Fibroblast of mammary gland (primary cell): Measurements from ENCODE around the gene VASN.

Experiments
- DNase-seq: peaks from one replicate; pipeline ENCODE4 v3.0.0-alpha.2; 2010; ENCODE audit warnings: low read depth
- H3K4me3 ChIP-seq: 2 replicates; pipeline ENCODE4 v1.5.1; 2011; ENCODE audit warnings: low read depth, mild to moderate bottlenecking, low read length, moderate library complexity; ENCODE audit not compliant: control insufficient read depth
- TF ChIP-seq, protein P1 (sequence below): conservative IDR thresholded peaks from 2 replicates; pipeline ENCODE4 v1.5.1; 2011; ENCODE audit warnings: low read depth, low read length, inconsistent platforms; ENCODE audit not compliant: control insufficient read depth, insufficient read depth

Gene VASN

DNA sequence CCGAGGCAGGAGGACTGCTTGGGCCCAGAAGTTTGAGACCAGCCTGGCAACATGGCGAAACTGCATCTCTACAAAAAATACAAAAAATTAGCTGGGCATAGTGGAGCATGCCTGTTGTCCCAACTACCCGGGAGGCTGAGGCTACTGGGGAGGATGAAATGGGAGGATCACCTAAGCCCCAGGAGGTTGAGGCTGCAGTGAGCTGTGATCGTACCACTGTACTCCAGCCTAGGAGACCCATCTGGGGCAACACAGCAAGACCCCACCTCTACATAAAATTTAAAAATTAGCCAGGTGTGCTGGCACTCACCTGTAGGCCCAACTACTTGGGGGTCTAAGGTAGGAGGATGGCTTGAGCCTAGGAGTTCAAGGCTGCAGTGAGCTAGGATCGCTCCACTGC is 22.3 kb upstream of the VASN start:
- DNase-seq = no peak
- TF ChIP-seq, protein P1, sequence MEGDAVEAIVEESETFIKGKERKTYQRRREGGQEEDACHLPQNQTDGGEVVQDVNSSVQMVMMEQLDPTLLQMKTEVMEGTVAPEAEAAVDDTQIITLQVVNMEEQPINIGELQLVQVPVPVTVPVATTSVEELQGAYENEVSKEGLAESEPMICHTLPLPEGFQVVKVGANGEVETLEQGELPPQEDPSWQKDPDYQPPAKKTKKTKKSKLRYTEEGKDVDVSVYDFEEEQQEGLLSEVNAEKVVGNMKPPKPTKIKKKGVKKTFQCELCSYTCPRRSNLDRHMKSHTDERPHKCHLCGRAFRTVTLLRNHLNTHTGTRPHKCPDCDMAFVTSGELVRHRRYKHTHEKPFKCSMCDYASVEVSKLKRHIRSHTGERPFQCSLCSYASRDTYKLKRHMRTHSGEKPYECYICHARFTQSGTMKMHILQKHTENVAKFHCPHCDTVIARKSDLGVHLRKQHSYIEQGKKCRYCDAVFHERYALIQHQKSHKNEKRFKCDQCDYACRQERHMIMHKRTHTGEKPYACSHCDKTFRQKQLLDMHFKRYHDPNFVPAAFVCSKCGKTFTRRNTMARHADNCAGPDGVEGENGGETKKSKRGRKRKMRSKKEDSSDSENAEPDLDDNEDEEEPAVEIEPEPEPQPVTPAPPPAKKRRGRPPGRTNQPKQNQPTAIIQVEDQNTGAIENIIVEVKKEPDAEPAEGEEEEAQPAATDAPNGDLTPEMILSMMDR = no peak
- H3K4me3 ChIP-seq = no peak overlapping the region

DNA sequence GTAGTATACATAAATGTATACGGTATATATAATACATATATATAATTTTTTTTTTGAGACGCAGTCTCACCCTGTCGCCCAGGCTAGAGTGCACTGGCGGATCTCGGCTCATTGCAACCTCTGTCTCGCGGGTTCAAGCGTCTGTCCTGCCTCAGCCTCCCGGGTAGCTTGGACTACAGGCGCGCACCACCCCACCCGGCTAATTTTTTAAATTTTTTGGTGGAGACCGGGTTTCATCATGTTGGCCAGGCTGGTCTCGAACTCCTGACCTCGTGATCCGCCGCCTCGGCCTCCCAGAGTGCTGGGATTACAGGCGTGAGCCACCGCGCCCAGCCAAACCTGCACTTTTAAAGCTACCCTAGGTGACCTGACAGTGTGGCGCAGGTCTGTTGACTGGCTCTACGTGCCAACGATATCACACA is 21.3 kb upstream of the VASN start:
- H3K4me3 ChIP-seq = peak overlapping the region; percentile 89
- no peak for DNase-seq
- TF ChIP-seq, protein P1 = no peak

DNA sequence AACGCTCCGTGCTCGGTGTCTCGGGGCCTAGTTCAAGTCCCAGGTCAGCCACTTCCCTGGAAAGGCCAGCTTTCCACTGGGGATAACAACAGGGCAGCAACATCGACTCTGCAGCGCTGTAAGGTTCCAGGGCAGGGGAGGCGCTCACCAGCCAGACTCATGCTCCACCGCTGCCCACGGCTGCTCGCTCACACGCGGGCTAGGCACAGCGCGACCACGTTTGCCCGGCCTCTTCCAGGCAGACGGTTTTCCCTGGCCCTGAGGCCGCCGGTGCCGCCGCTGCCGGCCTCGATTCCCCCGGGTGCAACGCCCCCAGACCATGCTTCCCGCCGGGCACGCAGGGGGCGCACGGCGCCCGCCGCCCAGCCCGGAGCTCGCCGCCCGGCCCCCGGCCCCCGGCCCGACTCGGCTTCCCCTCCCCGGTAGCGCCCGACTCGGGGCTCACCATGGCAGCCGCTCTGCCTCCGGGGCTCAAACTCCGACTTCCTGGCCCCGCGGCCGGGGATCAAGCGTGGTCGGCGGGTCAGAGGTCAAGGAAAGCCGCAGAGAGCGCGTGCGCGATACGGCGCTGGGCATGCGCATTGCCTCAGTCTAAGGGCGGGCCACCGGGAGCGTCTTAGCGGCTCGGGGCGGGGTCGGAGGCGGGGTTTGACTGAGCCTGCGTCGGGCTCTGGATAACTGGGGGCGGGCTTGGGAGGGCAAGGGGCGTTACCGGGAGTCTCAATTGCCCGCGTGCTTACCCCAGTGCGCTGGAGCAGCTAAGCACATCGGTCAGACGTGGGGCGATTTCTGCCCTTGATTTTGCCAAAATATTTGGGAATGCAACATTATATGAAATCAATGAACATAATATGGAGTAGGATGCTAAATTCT is 20.6 kb upstream of the VASN start, which contains the start of gene PAM16:
TSS of gene PAM16 (minus strand) at position 535 of the 873 bp plus-strand sequence. CDS start at position 448, 87 bp downstream.
- TF ChIP-seq, protein P1 = no peak
- DNase-seq = peak; percentile 93
- H3K4me3 ChIP-seq = peak within 1 kb of the TSS; percentile 89

DNA sequence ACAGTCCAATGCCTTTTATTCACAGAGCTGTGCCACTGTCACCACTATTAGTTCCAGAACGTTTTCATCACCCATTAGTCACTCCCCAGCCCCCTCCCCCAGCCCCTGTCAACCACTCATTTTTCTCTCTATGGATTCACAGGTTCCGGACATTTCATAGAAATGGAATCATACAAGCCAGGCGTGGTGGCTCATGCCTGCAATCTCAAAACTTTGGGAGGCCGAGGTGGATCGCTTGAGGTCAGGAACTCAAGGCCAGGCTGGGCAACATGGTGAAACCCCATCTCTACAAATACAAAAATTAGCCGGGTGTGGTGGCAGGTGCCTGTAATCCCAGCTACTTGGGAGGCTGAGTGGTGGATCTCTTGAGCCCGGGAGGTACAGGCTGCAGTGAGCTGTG is 19.8 kb upstream of the VASN start:
- TF ChIP-seq, protein P1 = no peak
- peak; percentile 52 for DNase-seq
- no peak overlapping the region for H3K4me3 ChIP-seq

DNA sequence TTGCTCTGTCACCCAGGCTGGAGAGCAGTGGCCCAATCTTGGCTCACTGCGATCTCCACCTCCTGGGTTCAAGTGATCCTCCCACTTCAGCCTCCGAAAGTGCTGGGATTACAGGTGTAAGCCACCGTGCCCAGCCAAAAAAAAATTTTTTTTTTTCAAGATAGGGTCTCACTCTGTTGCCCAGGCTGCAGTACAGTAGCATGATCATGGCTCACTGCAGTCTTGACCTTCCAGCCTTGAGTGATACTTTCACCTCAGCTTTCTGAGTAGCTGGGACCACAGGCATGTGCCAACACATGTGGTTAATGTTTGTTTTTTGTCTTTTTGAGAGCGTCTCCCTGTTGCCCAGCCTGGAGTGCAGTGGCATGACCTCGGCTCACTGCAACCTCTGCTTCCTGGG is 18.8 kb upstream of the VASN start:
- DNase-seq = no peak
- H3K4me3 ChIP-seq = no peak overlapping the region
- TF ChIP-seq, protein P1 = no peak

DNA sequence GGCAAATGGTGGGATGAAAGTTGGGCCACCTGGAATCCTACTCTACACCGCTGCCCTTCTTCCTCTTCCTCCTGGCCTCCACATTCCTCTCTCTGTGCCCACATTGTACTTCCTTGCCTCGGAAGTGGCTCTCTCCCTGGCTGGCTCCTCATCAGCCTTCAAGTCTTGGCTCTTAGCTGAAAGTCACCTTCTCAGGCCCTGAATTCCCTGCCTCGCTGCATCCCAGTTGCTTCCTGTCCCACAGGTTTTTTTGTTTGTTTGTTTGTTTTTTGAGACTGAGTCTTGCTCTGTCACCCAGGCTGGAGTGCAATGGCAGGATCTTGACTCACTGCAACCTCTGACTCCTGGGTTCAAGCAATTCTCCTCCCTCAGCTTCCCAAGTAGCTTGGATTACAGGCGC is 18.0 kb upstream of the VASN start:
- DNase-seq = no peak
- TF ChIP-seq, protein P1 = no peak
- no peak overlapping the region for H3K4me3 ChIP-seq
